ENCODE data around the gene TMF1.

DNA sequence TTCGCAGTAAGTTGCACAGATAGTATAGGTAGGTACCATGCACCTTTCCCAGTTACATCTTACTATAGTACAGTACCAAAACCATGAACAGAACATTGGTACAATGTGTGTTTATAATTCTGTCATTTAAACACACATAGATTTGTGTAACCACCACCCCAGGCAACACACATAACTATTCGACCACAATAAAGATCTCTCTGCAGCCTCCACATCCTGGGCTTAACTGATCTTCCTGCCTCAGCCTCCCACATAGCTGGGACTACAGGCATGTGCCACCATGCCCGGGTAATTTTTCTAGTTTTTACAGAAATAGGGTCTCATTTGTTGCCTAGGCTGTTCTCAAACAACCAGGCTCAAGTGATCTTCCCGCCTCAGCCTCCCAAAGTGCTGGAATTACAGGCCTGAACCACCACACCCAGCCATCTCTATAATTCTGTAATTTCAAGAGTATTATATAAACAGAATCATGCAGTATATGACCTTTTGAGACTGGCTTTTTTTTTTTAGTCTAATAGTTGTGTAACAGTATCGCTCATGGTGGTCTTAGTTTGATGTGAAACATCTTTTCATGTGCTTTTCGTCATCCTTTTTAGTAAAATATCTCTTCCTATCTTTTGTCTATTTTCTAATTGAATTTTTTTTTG lies 13.3 kb upstream of the TMF1 start:
- TF ChIP-seq, protein P1, sequence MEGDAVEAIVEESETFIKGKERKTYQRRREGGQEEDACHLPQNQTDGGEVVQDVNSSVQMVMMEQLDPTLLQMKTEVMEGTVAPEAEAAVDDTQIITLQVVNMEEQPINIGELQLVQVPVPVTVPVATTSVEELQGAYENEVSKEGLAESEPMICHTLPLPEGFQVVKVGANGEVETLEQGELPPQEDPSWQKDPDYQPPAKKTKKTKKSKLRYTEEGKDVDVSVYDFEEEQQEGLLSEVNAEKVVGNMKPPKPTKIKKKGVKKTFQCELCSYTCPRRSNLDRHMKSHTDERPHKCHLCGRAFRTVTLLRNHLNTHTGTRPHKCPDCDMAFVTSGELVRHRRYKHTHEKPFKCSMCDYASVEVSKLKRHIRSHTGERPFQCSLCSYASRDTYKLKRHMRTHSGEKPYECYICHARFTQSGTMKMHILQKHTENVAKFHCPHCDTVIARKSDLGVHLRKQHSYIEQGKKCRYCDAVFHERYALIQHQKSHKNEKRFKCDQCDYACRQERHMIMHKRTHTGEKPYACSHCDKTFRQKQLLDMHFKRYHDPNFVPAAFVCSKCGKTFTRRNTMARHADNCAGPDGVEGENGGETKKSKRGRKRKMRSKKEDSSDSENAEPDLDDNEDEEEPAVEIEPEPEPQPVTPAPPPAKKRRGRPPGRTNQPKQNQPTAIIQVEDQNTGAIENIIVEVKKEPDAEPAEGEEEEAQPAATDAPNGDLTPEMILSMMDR (IDR thresholded peaks at IDR 0.05) = no peak
- no peak for TF ChIP-seq EZH2phosphoT487 (IDR thresholded peaks at IDR 0.05)
